MCF 10A (cell line): ENCODE measurements around the gene SIRPA. TPM values are rescaled to one million over a fixed set of nuclear protein-coding genes. Genes with fewer than 3 reads are reported as not detected.

Source experiments
- BruUV-seq: library from RNA; stranded (reverse); fragments of 400-500 nt; replicated peaks from 2 replicates; lab custom pipeline; 2021; lab: Mats Ljungman, UMichigan
- CTCF ChIA-PET: fragments of 300-600 bp; sonication (Branson Sonifier 250); formaldehyde crosslinking; extraction: SDS; loops from one replicate; lab custom pipeline; 2021; ENCODE audit warnings: antibody characterized with exemption, inconsistent platforms; lab: Yijun Ruan, JAX
- POLR2A ChIA-PET: fragments of 300-600, 350-650 bp; sonication (Branson Sonifier 250); formaldehyde crosslinking; extraction: SDS; loops from one replicate; lab custom pipeline; 2020; ENCODE audit warnings: antibody characterized with exemption, inconsistent platforms; lab: Yijun Ruan, JAX
- DNase-seq: peaks from one replicate; pipeline ENCODE4 v3.0.0-alpha.2; 2018; ENCODE audit not compliant: unreplicated experiment
- H3K27ac Mint-ChIP-seq: one replicate; pipeline ENCODE4 v1.8.0; 2022; ENCODE audit warnings: mild to moderate bottlenecking, low read depth, mixed read lengths; ENCODE audit not compliant: unreplicated experiment
- H3K27me3 Mint-ChIP-seq: one replicate; pipeline ENCODE4 v1.8.0; 2022; ENCODE audit warnings: mixed read lengths; ENCODE audit not compliant: insufficient read depth, unreplicated experiment
- H3K36me3 Mint-ChIP-seq: one replicate; pipeline ENCODE4 v1.8.0; 2022; ENCODE audit warnings: mild to moderate bottlenecking, moderate library complexity, mixed read lengths; ENCODE audit not compliant: insufficient read depth, unreplicated experiment
- H3K4me1 Mint-ChIP-seq: one replicate; pipeline ENCODE4 v1.8.0; 2022; ENCODE audit warnings: mixed read lengths; ENCODE audit not compliant: insufficient read depth, unreplicated experiment
- H3K4me3 Mint-ChIP-seq: one replicate; pipeline ENCODE4 v1.8.0; 2022; ENCODE audit warnings: mild to moderate bottlenecking, moderate library complexity, mixed read lengths; ENCODE audit not compliant: unreplicated experiment
- H3K9me3 Mint-ChIP-seq: one replicate; pipeline ENCODE4 v1.8.0; 2022; ENCODE audit warnings: mixed read lengths; ENCODE audit not compliant: unreplicated experiment
- CTCF ChIP-seq: fragments of 200-600 bp; IDR thresholded peaks from one replicate; pipeline ENCODE4 v1.8.0; 2022; ENCODE audit warnings: antibody characterized with exemption, mild to moderate bottlenecking; ENCODE audit not compliant: unreplicated experiment
- intact Hi-C: fragments of 100-400 bp; cut with micrococcal nuclease; formaldehyde crosslinking; loops from 2 replicates; pipeline ENCODE4 v1.14.1; 2022
- total RNA-seq: library from RNA; stranded (reverse); gene quantifications from 2 replicates; pipeline ENCODE4 v1.2.3, GENCODE V29; 2022

The SIRPA gene
- total RNA-seq, 1 experiment from 2014 or later: 18.0 TPM

GRCh38 chr20:1861347-1861976 is 33.7 kb upstream of the SIRPA start:
- Mint-ChIP-seq H3K27ac (no peak overlapping the region), H3K27me3 (no peaks in the 10 kb centered on the region), H3K9me3 (no peaks in the 10 kb centered on the region), H3K4me1 (peaks cover 6% of the 10 kb centered on the region), H3K36me3 (no peaks in the 10 kb centered on the region), H3K4me3 (no peak overlapping the region)
- no peak for DNase-seq
- CTCF ChIA-PET: interaction anchor here (0.6 kb wide), 1 partner anchor 69 kb away, joined by 3 read pairs; no protein-coding TSS in a partner anchor
- no TSS peak for BruUV-seq
- POLR2A ChIA-PET: interaction anchor here (1.1 kb wide), 1 partner anchor 259 kb away, joined by 4 read pairs; no protein-coding TSS in a partner anchor
- intact Hi-C loops: no loop called here
- no peak for TF ChIP-seq CTCF

DNA sequence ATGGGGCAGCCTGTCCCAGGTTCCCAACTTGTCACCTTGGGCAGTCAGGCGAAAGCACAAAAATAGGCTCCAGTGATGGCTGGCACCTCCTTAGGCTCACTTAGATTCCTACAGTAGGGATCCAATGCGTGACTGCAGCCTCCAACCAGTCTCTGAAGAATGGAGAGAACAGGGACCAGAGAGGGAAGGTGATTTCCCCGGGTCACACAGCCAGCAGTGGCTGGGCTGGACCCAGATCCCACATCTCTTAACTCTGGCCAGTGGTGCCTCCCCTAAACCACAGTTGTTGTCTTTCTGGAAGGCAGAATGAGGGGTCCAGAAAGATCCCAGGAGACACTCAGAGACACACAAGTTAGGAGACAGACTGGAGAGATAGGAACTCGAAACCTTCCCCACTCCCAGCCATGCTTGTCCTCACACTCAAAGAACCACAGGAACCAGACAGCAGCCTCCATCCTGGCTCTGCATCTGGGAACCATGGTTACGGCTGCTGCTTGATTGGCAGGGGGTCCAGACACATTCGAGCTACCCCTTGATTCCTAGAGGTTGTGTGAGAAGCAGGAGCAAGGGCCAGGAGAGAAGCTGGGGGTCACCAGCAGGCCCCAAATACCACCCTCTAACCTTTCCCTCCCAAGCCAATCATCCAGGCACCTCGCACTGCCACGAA is 33.1 kb upstream of the SIRPA start:
- no peak overlapping the region for H3K27ac Mint-ChIP-seq
- H3K4me3 Mint-ChIP-seq: no peak overlapping the region
- TF ChIP-seq CTCF: no peak
- intact Hi-C loops: no loop called here
- ChIA-PET POLR2A (no interaction called here), CTCF (interaction anchor here (0.6 to 0.9 kb wide), 2 partner anchors 40 to 69 kb away, joined by 3 read pairs; no protein-coding TSS in a partner anchor)
- no peaks in the 10 kb centered on the region for H3K9me3 Mint-ChIP-seq
- H3K4me1 Mint-ChIP-seq: peaks cover 6% of the 10 kb centered on the region
- no peaks in the 10 kb centered on the region for H3K27me3 Mint-ChIP-seq
- DNase-seq: no peak
- H3K36me3 Mint-ChIP-seq: no peaks in the 10 kb centered on the region
- no TSS peak for BruUV-seq

DNA sequence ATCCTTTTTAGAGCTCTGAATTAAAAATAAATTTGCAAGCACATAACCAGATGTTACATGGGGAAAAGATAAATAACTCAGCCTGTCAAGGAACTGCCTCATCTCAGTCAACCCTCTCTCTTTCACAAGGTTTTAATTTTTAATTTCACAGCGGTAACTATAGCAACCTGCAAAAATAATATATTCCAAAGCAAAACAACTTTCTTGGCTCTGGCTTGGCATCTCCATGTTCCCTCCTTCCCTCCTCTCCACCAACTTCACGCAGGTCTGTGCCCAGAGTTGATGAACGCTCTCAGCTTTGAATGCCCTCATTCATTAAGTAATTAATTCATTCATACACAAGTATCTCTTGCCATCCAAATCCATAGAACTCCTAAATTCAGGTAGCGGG is 32.5 kb upstream of the SIRPA start:
- intact Hi-C loops: no loop called here
- no peak for DNase-seq
- Mint-ChIP-seq H3K4me3 (no peak overlapping the region), H3K36me3 (no peaks in the 10 kb centered on the region), H3K27ac (no peak overlapping the region), H3K4me1 (peaks cover 6% of the 10 kb centered on the region), H3K27me3 (no peaks in the 10 kb centered on the region), H3K9me3 (no peaks in the 10 kb centered on the region)
- POLR2A ChIA-PET: no interaction called here
- BruUV-seq: no TSS peak
- CTCF ChIA-PET: interaction anchor here (0.9 kb wide), 1 partner anchor 39 kb away, joined by 3 read pairs; no protein-coding TSS in a partner anchor
- TF ChIP-seq CTCF: no peak

- no TSS peak for BruUV-seq
- intact Hi-C loops: no loop called here
- Mint-ChIP-seq H3K36me3 (no peaks in the 10 kb centered on the region), H3K4me3 (no peak overlapping the region), H3K9me3 (no peaks in the 10 kb centered on the region), H3K4me1 (peaks cover 6% of the 10 kb centered on the region), H3K27me3 (no peaks in the 10 kb centered on the region), H3K27ac (no peak overlapping the region)
- ChIA-PET CTCF (interaction anchor here (0.9 kb wide), 1 partner anchor 39 kb away, joined by 3 read pairs; no protein-coding TSS in a partner anchor), POLR2A (no interaction called here)
- TF ChIP-seq CTCF: no peak
- peak; percentile 14 for DNase-seq
Observed at GRCh38 chr20:1863296-1863695, 31.9 kb upstream of the SIRPA start.
